GM21576 (cell line): Measurements from ENCODE around the gene ATP1B3.
"Not testable (repeated sequence)": the region's sequence is repeated elsewhere in the genome, so short reads cannot be mapped to it uniquely, and the experiment has no call there.

Source experiments
- ATAC-seq: cut with Tn5 transposase; IDR thresholded peaks from one replicate; pipeline ENCODE4 v1.9.1; 2021; ENCODE audit warnings: mild to moderate bottlenecking, moderate library complexity; ENCODE audit not compliant: unreplicated experiment

The ATP1B3 gene

DNA sequence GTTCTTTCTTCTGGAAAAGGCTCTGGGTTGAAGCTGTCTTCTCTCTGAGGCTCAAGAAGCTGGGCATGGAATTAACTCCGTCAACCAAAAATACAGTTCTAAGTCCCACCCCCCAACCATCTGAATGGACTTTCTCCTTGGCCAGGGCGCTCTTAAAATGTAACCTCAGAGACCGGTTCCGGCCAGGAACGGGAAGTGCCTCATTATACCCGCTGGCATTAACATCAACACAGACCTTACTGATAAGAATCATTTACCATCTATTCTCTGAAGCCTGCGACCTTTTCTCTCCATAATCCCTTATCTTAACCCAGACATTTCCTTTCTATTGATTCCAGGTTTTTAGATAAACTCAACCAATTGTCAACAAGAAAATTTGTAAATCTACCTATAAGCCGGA is 64.7 kb downstream of the ATP1B3 start:
- no peak for ATAC-seq

- ATAC-seq, result no peak
Measured at GRCh38 chr3:141942006-141942405, 65.6 kb downstream of the ATP1B3 start.

- ATAC-seq, result no peak
Measured at GRCh38 chr3:141945726-141946485, 69.5 kb downstream of the ATP1B3 start.

DNA sequence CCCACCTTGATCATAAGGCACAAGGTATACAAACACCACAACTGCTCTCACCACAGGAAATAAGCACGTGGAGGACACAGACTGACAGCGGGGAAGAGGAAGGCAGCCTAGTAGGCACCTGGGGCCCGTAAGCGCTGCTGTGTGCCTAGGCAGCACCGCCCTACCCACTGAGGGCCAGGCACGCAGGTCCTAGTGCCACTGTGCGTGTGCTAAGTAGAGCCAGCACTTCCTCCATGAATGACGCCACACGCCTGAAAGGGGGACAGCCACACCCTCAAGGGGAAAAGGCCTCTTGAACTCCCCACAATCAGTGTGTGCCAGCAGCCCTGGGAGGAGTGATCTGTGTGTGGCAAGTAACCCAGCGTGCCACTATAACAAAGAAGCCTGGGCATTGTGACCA is 73.0 kb downstream of the ATP1B3 start:
- ATAC-seq, result no peak

DNA sequence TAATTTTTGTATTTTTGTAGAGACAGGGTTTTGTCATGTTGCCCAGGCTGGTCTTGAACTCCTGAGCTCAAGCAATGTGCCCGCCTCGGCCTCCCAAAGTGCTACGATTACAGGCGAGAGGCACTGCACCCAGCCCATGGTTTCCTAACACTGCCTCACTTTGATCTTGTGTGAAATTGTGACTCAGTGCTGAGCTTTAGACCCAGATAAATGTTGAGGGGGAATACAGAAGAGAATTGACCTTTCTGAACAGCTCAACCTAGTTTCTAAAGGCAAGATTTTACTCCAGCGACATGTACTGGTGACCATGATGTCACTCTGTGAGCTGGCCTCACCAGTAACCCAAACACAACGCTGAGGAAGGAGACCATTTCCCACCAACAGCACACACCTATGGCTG is 73.5 kb downstream of the ATP1B3 start:
- ATAC-seq, result no peak

DNA sequence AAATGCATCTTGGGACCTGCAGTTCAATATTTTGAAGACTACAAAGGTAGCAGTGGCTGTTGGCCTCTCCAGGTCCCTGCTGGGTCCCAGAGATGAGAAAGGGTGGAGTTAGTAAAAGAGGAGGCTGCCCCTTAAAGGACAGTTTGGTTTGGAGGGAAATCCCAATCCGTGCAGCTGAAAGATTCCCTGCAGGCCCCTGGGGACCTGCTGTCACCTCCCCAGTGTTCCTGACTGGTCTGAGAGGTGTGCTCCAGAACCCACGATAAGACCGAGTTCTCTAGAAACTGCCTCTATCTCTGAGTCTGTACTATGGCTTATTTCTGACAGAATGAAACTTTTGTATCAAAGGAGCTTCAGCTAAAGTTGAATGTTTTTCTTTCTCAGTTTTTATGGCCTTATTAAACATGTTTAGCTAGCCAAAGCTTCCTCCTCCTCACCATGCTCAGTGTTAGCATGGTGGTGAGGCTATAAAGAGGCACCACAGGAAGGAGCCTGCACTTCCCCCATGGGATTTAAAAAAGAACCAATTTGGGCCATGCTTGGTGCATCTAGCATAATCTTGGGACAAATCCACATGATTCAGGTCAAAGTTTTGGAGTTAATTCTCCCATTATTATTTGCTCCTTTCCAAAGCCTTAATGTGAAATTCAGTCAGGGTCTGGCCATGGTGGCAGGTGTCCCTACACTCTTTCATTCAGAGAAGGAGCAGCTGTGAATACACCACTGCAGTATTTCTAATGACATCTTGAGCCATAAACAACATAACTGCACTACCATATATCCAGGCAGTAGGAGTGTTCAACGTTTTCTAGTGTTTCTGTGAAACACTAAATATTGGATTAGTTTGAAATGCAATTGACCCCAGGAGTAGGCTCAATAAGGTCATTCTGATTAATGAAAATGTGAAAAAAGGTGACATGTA is 74.4 kb downstream of the ATP1B3 start:
- no peak for ATAC-seq

- no peak for ATAC-seq
Measured at GRCh38 chr3:141952611-141953010, 76.2 kb downstream of the ATP1B3 start.

- ATAC-seq, result no peak
Measured at GRCh38 chr3:141955175-141955574, 78.7 kb downstream of the ATP1B3 start.

DNA sequence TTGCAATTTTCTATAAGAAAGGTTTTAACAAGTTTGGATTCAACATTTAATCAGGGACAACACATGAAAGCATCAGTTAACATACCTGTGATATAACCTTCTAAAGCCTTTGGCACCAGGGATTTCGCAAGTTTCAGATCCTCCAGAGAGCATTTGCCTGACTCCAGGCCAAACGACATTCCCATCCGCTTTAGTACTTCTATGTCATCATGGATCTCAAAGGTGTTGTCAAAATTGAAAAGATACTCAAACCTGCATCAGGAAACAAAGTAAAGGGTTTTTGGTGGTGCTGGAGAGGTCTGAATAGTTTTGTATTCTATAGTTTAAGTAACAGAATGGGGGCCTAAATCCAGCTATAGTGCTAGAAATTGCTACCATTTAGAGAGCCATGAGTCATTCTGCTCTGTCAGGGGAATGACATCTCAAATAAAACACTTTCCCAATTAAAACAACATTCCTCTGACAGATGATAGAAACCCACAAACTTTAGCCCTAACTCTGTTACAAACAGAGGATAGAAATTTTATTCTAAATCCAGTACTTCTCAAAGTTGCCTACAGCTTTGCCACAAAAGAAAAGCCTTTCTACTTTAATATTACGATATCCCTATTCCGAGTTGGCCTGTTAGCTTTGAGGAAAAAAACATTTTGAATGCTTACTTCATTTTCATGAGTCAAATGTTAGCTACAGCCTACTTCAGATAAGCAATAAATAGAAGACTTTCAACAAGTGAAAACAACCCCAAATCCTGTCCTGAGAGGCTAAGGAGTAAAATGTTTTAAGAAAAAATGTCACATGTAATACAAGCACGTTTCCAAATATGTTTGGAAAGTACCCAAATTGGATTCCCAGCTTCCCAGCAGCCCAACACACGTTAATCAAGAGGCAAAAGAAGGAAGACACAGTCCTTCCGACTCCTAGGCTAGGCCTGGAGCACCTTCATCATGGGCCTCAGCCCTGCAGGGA is 83.4 kb downstream of the ATP1B3 start:
- ATAC-seq, result no peak

DNA sequence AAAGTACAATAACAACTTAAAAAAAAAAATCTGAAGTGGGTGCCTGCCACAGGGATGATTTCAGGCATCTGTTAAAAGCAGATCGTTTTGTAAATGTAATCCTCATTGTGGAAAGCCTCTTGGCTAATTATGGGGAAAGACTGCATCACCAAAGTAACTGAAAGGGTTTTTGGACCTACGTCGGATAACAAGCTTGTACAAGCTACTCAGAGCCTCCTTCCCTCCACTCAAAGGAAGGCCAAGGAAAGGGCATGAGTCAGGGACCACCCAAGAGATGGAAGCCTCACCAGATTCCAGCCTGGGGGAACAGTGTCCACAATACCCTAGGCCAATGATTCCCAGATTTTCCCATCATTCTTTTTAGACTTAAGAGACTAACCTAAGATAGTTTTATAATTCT is 84.3 kb downstream of the ATP1B3 start:
- ATAC-seq, result no peak

DNA sequence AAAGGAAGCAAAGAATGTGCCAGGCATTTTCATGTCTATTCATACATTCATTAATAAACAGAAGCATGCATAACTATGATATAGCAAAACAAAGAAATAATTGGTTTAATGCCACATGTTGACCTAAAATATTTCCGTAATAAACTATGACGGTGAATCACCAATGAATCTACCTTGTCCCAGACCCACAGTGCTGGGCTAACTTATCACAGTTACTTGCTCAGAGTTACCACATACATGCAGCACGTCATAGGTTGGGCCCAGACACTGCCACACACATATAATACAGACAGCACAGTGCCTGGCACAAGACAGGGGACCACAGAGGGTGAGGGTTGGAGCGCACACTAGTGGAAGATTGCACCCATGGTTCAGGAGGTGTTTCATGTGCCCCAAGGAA is 86.9 kb downstream of the ATP1B3 start:
- no peak for ATAC-seq

GRCh38 chr3:141965471-141965870 is 89.0 kb downstream of the ATP1B3 start:
- ATAC-seq, result no peak

DNA sequence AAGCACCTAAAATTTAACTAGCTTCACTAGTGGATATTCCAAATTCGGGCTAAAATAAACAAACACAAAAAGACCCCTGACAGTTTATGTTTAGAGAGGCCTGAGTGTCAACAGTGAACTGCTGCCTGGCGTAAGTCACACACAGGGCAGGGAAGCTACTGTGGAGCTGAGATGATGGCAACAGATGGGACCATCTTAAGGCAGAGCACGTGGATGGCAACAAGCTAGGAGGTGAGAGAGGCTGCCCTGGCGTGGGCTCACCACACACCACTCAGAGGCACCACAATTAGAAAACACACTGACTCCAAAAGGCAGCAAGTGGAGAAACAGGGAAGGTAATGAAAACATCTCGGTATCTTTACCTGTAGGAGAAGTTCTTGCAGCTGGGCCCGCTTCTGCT is 93.3 kb downstream of the ATP1B3 start:
- no peak for ATAC-seq

- ATAC-seq, result no peak
Measured at GRCh38 chr3:141971571-141971970, 95.1 kb downstream of the ATP1B3 start.

GRCh38 chr3:141972399-141972798 is 96.0 kb downstream of the ATP1B3 start:
- ATAC-seq, result no peak

GRCh38 chr3:141974777-141975176 is 98.3 kb downstream of the ATP1B3 start:
- ATAC-seq, result not testable (repeated sequence)
